PC-9 (cell line): ENCODE results near the gene RALGAPA2.

Experiments used
- CTCF ChIP-seq: fragments of 200-600 bp; sonication (generic); conservative IDR thresholded peaks from 2 replicates; pipeline ENCODE4 v1.6.1; 2017; ENCODE audit warnings: mixed run types, antibody characterized with exemption, mild to moderate bottlenecking, moderate library complexity
- EZH2 ChIP-seq: fragments of 200-600 bp; sonication (generic); IDR thresholded peaks from 2 replicates; pipeline ENCODE4 v1.8.0; 2017; ENCODE audit warnings: antibody characterized with exemption, low read depth

GRCh38 chr20:20447196-20447595 lies 265.2 kb downstream of the RALGAPA2 start:
- TF ChIP-seq CTCF (no peak), EZH2 (no peak)
